ENCODE results near the gene COP1. TPM values are rescaled to one million over a fixed set of nuclear protein-coding genes. Genes with fewer than 3 reads are reported as not detected.

COP1 gene
- total and polyA plus RNA-seq, 2 of the 8 experiments (the other 6 are each of a cell fraction or from before 2014, with no cell fraction given), result 26.2 to 44.9 TPM

- POLR2A ChIA-PET (ENCODE audit: partially characterized antibody), result no interaction called here
- H3K9ac ChIP-seq (replicated peaks in 1 of 4; ENCODE audit: extremely low read depth in 1 of 4, low read depth in 3 of 4, low read length in 3 of 4), result no peak overlapping the region
- no peak overlapping the region for H3K14ac ChIP-seq (ENCODE audit: insufficient read length)
- H3K4me3 ChIP-seq (ENCODE audit: extremely low read depth in 1 of 4, insufficient read depth in 2 of 4, low read depth in 3 of 4, low read length in 4 of 4), result no peak overlapping the region
- H3K79me1 ChIP-seq (ENCODE audit: low read depth, low read length), result no peaks in the 10 kb centered on the region
- no peak overlapping the region for H4K8ac ChIP-seq (ENCODE audit: extremely low read depth, insufficient read depth, low read length)
- no peak overlapping the region for H2AK5ac ChIP-seq (ENCODE audit: low read depth, low read length)
- H3K4ac ChIP-seq (replicated peaks; ENCODE audit: insufficient read length, low read depth, low read length), result no peak overlapping the region
- FAIRE-seq (no peak), DNase-seq (ENCODE audit: low read depth in 1 of 2, low spot score in 2 of 2) (no peak)
- H3K18ac ChIP-seq (ENCODE audit: extremely low read depth, low read length), result no peak overlapping the region
- H3K79me2 ChIP-seq (ENCODE audit: control insufficient read depth in 1 of 2, insufficient read depth in 2 of 2, low read length in 2 of 2), result no peaks in the 10 kb centered on the region
- CTCF ChIA-PET (ENCODE audit: partially characterized antibody), result interaction anchor here (0.7 to 1.1 kb wide), 3 partner anchors 10 to 522 kb away, joined by 3 to 4 read pairs (median 3); no protein-coding TSS in a partner anchor
- H3K4me2 ChIP-seq (ENCODE audit: insufficient read depth in 1 of 2, low read depth in 2 of 2, low read length in 2 of 2), result no peak overlapping the region
- no peak overlapping the region for H4K91ac ChIP-seq (replicated peaks; ENCODE audit: insufficient read length, low read length)
- H3K27me3 ChIP-seq (replicated peaks in 1 of 4; ENCODE audit: control insufficient read depth in 3 of 4, extremely low read depth in 1 of 4, insufficient read depth in 3 of 4, low read length in 3 of 4), result peaks cover 31 to 87% (median 76%) of the 10 kb centered on the region in 4 experiments
- no peaks in the 10 kb centered on the region for H3K9me3 ChIP-seq (ENCODE audit: insufficient read depth in 2 of 2, low read depth in 1 of 2, low read length in 1 of 2)
- WGBS, 2 experiments (ENCODE audit: extremely low coverage in 1 of 2, insufficient coverage in 1 of 2, insufficient read length in 1 of 2, insufficient replicate concordance in 2 of 2, low coverage in 1 of 2, low lambda C conversion rate in 2 of 2, missing lambda C conversion rate in 1 of 2), result 79% methylated on average over 1 of the region's 1 CpG; no CpG with 5 or more reads in 1 of the 2 experiments
- H2BK20ac ChIP-seq (ENCODE audit: low read length), result no peak overlapping the region
- no peaks in the 10 kb centered on the region for H3K4me1 ChIP-seq (replicated peaks in 1 of 4; ENCODE audit: control insufficient read depth in 3 of 4, insufficient read depth in 4 of 4, low read length in 3 of 4)
- H2BK15ac ChIP-seq (ENCODE audit: low read length), result no peak overlapping the region
- no peak overlapping the region for H2AFZ ChIP-seq (ENCODE audit: low read length)
- H3K56ac ChIP-seq (replicated peaks; ENCODE audit: insufficient read length, low read depth, low read length), result no peak overlapping the region
- H3K36me3 ChIP-seq (ENCODE audit: control insufficient read depth in 2 of 4, insufficient read depth in 4 of 4, low read length in 3 of 4), result no peaks in the 10 kb centered on the region
- H3K27ac ChIP-seq (ENCODE audit: low read depth, low read length), result no peak overlapping the region
- peaks cover 1 to 2% of the 10 kb centered on the region in 2 experiments for H4K20me1 ChIP-seq (replicated peaks in 1 of 2; ENCODE audit: control insufficient read depth in 1 of 2, insufficient read depth in 2 of 2, low read length in 2 of 2)
- no peaks in the 10 kb centered on the region for H3K23me2 ChIP-seq (ENCODE audit: low read depth, low read length)
- H3K23ac ChIP-seq (ENCODE audit: insufficient read length), result no peak overlapping the region
- no peak overlapping the region for H4K5ac ChIP-seq (ENCODE audit: insufficient read length, low read depth, low read length)
- H2BK120ac ChIP-seq (replicated peaks; ENCODE audit: low read depth, low read length), result no peak overlapping the region
- no peak overlapping the region for H2BK12ac ChIP-seq (ENCODE audit: low read depth, low read length)
- no peak overlapping the region for H2BK5ac ChIP-seq (ENCODE audit: low read depth, low read length)
- TF ChIP-seq TEAD4 (IDR thresholded peaks at IDR 0.05; ENCODE audit: low read depth, low read length) (no peak), JUND (IDR thresholded peaks at IDR 0.05; ENCODE audit: low read length) (no peak), RNF2 (IDR thresholded peaks at IDR 0.05; ENCODE audit: borderline replicate concordance, low read depth, low read length, missing control alignments, poor library complexity, severe bottlenecking) (no peak), HDAC2 (IDR thresholded peaks at IDR 0.05; ENCODE audit: borderline replicate concordance in 1 of 2, low read depth in 2 of 2, low read length in 2 of 2) (no peak), SUZ12 (IDR thresholded peaks at IDR 0.05; ENCODE audit: low read length) (no peak), ZNF274 (IDR thresholded peaks at IDR 0.05; ENCODE audit: borderline replicate concordance, extremely low read depth, low read length) (no peak), CHD2 (IDR thresholded peaks at IDR 0.05; ENCODE audit: low read length) (no peak), SP4 (IDR thresholded peaks at IDR 0.05; ENCODE audit: low read length) (no peak), PHF8 (conservative IDR thresholded peaks at IDR 0.05; ENCODE audit: low read depth, low read length) (no peak), NANOG (IDR thresholded peaks at IDR 0.05; ENCODE audit: insufficient read depth, low read depth, low read length, poor library complexity, severe bottlenecking) (no peak), POLR2A (IDR thresholded peaks at IDR 0.05; ENCODE audit: control extremely low read depth in 1 of 2, low read depth in 2 of 2, low read length in 2 of 2) (no peak), JUN (IDR thresholded peaks at IDR 0.05; ENCODE audit: low read depth, low read length) (no peak), TBP (IDR thresholded peaks at IDR 0.05; ENCODE audit: low read depth, low read length) (no peak), FOSL1 (IDR thresholded peaks at IDR 0.05; ENCODE audit: insufficient read depth, low read depth, low read length) (no peak)
Observed at GRCh38 chr1:175895966-175896365, 311.1 kb downstream of the COP1 start.
